Nephron progenitor cell (in vitro differentiated cells): Measurements from ENCODE around the gene PTPN20.

ENCODE experiments used
- DNase-seq: peaks from one replicate; pipeline ENCODE4 v3.0.0; 2021
- H3K27ac Mint-ChIP-seq: 2 replicates; pipeline ENCODE4 v1.8.0; 2021; ENCODE audit warnings: mild to moderate bottlenecking, moderate library complexity, mixed read lengths
- H3K27me3 Mint-ChIP-seq: 2 replicates; pipeline ENCODE4 v1.8.0; 2021; ENCODE audit warnings: mild to moderate bottlenecking, low read depth, mixed read lengths; ENCODE audit not compliant: poor library complexity
- H3K36me3 Mint-ChIP-seq: 2 replicates; pipeline ENCODE4 v1.8.0; 2021; ENCODE audit warnings: low read depth, mixed read lengths
- H3K4me1 Mint-ChIP-seq: 2 replicates; pipeline ENCODE4 v1.8.0; 2021; ENCODE audit warnings: mixed read lengths
- H3K4me3 Mint-ChIP-seq: 2 replicates; pipeline ENCODE4 v1.8.0; 2021; ENCODE audit warnings: mild to moderate bottlenecking, moderate library complexity, mixed read lengths
- H3K9me3 Mint-ChIP-seq: 2 replicates; pipeline ENCODE4 v1.8.0; 2021; ENCODE audit warnings: mild to moderate bottlenecking, moderate library complexity, mixed read lengths
- CTCF ChIP-seq: fragments of 200-600 bp; sonication (generic); IDR thresholded peaks from 2 replicates; pipeline ENCODE4 v1.5.0; 2021; ENCODE audit warnings: antibody characterized with exemption

PTPN20 gene

DNA sequence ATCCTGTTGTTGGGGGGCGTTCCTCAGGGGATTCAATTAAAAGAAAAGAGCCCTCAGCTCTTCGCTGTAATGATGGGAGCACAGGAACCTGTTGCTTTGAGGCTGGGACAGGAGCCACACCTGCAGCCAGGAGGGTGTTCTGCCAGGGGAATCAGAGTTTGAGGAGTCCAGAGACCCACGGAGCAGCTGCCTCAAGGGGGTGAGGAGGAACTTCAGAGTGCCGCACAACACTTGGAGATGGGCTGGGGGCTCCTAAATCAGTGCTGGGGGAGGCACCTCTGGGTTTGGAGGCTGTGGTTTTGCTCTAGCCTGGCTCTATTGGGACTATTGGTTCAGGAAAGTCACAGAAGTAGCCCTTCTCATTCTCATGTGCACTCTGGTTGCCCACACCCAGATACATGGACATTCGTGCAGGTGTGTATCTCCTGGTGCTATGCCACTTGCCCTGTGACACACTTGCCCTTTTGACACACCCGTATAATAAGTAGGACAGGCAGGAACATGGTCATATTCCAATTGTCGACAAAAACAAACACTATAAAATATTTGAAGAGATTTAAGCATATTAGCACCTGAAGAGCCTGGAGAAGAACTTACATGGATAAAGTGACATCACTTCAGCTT lies 98.1 kb downstream of the PTPN20 start:
- Mint-ChIP-seq H3K27me3 (peaks cover 25% of the 10 kb centered on the region), H3K4me3 (no peak overlapping the region), H3K9me3 (no peaks in the 10 kb centered on the region), H3K4me1 (no peaks in the 10 kb centered on the region), H3K27ac (no peak overlapping the region), H3K36me3 (no peaks in the 10 kb centered on the region)
- no peak for TF ChIP-seq CTCF
- no peak for DNase-seq

DNA sequence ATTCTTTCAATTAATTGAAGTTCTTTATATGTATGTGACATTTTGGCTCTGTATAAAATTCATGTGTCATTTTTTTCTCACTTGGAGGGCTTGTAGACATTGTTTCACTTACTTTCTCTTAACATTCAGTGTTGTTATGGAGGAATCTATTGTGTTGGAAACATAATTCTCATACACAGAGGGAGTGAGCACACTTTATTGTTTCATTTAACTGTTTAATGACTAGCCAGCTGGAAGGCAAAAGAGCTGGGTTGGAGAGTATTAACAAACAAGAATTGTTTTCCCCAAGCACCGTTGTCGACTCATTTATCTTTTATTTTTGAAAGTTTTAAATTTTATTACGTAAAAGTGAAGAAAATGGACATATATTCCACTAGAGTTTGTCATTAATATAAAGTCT lies 98.8 kb downstream of the PTPN20 start:
- Mint-ChIP-seq H3K9me3 (no peaks in the 10 kb centered on the region), H3K4me3 (no peak overlapping the region), H3K4me1 (no peaks in the 10 kb centered on the region), H3K27ac (no peak overlapping the region), H3K36me3 (no peaks in the 10 kb centered on the region), H3K27me3 (peaks cover 25% of the 10 kb centered on the region)
- no peak for TF ChIP-seq CTCF
- no peak for DNase-seq

- no peak for DNase-seq
- H3K4me3 Mint-ChIP-seq = no peak overlapping the region
- peaks cover 19% of the 10 kb centered on the region for H3K27me3 Mint-ChIP-seq
- H3K4me1 Mint-ChIP-seq = no peaks in the 10 kb centered on the region
- H3K9me3 Mint-ChIP-seq = no peaks in the 10 kb centered on the region
- no peak overlapping the region for H3K27ac Mint-ChIP-seq
- no peak for TF ChIP-seq CTCF
- H3K36me3 Mint-ChIP-seq = no peaks in the 10 kb centered on the region
These were observed 101.0 kb downstream of the PTPN20 start for GRCh38 chr10:47012214-47012613.

DNA sequence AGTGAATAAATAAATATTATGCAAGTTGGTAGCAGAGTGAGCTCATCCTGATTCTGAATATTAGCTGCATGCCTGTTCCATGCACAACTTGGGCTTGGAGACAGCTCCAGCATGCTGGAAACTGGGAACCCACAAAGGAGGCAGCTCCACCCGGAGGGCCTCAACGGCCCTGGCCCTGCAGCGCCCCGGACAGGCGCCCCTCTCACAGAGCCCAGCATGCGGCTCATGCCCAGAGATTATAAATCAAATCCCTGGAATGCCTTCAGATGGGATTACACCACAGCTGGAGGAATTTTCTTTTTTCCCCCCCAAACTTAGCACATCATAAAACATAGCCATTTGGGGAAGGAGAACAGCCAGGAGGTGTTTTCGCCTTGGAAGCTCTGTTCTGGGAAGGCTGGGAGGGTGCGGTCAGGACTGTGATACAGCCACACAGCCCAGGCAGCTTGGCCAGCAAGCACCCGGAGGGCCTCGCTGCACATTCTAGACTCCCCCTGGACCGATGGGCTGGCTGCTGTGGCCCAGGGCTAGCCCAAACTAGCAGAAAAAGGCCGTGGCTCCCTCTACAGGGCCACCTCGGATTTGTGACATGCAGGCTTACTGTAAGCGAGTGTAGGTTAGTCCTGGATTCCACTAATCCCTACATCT lies 102.4 kb downstream of the PTPN20 start:
- H3K4me3 Mint-ChIP-seq = no peak overlapping the region
- no peaks in the 10 kb centered on the region for H3K36me3 Mint-ChIP-seq
- H3K4me1 Mint-ChIP-seq = no peaks in the 10 kb centered on the region
- TF ChIP-seq CTCF = no peak
- no peaks in the 10 kb centered on the region for H3K9me3 Mint-ChIP-seq
- no peak for DNase-seq
- H3K27ac Mint-ChIP-seq = no peak overlapping the region
- peaks cover 16% of the 10 kb centered on the region for H3K27me3 Mint-ChIP-seq

GRCh38 chr10:47015404-47015803 lies 104.2 kb downstream of the PTPN20 start:
- Mint-ChIP-seq H3K27ac (no peak overlapping the region), H3K4me3 (no peak overlapping the region), H3K27me3 (peaks cover 12% of the 10 kb centered on the region), H3K36me3 (no peaks in the 10 kb centered on the region), H3K4me1 (no peaks in the 10 kb centered on the region), H3K9me3 (no peaks in the 10 kb centered on the region)
- no peak for TF ChIP-seq CTCF
- no peak for DNase-seq

GRCh38 chr10:47016564-47016963 lies 105.3 kb downstream of the PTPN20 start:
- Mint-ChIP-seq H3K4me3 (no peak overlapping the region), H3K4me1 (no peaks in the 10 kb centered on the region), H3K9me3 (no peaks in the 10 kb centered on the region), H3K27me3 (peaks cover 4% of the 10 kb centered on the region), H3K36me3 (no peaks in the 10 kb centered on the region), H3K27ac (peak overlapping the region; percentile 72)
- DNase-seq = no peak
- TF ChIP-seq CTCF = no peak
